GM23248 (cell line): ENCODE results near the gene ATP1A2. TPM values are rescaled to one million over a fixed set of nuclear protein-coding genes. Genes with fewer than 3 reads are reported as not detected.

Source experiments
- DNase-seq: peaks from one replicate; pipeline ENCODE4 v3.0.0-alpha.2; 2015
- H2AFZ ChIP-seq: fragments of 200-600 bp; sonication (generic); 2 replicates; pipeline ENCODE4 v1.6.1; 2016; ENCODE audit warnings: antibody characterized with exemption
- H3F3A ChIP-seq: fragments of 200-600 bp; sonication (generic); 2 replicates; pipeline ENCODE4 v1.6.1; 2016; ENCODE audit warnings: mild to moderate bottlenecking, antibody characterized with exemption, mixed run types; ENCODE audit not compliant: insufficient read depth
- H3K27ac ChIP-seq: fragments of 200-600 bp; sonication (generic); 2 replicates; pipeline ENCODE4 v1.5.1; 2016; ENCODE audit warnings: mild to moderate bottlenecking
- H3K27me3 ChIP-seq: fragments of 200-600 bp; sonication (generic); replicated peaks from 2 replicates; pipeline ENCODE4 v1.6.1; 2016; ENCODE audit warnings: mild to moderate bottlenecking; ENCODE audit not compliant: insufficient read depth
- H3K36me3 ChIP-seq: fragments of 200-600 bp; sonication (generic); 2 replicates; pipeline ENCODE4 v1.6.1; 2016; ENCODE audit warnings: low read depth, mild to moderate bottlenecking
- H3K4me1 ChIP-seq: fragments of 200-600 bp; sonication (generic); 2 replicates; pipeline ENCODE4 v1.6.1; 2016; ENCODE audit warnings: mild to moderate bottlenecking; ENCODE audit not compliant: insufficient read depth
- H3K4me2 ChIP-seq: fragments of 200-600 bp; sonication (generic); one replicate; pipeline ENCODE4 v1.6.1; 2016; ENCODE audit warnings: mild to moderate bottlenecking; ENCODE audit not compliant: unreplicated experiment
- H3K4me3 ChIP-seq: fragments of 200-600 bp; sonication (generic); 2 replicates; pipeline ENCODE4 v1.5.1; 2016; ENCODE audit warnings: mild to moderate bottlenecking
- H3K79me2 ChIP-seq: fragments of 200-600 bp; sonication (generic); 2 replicates; pipeline ENCODE4 v1.6.1; 2016; ENCODE audit warnings: mild to moderate bottlenecking; ENCODE audit not compliant: insufficient read depth
- H3K9ac ChIP-seq: fragments of 200-600 bp; sonication (generic); 2 replicates; pipeline ENCODE4 v1.6.1; 2016; ENCODE audit warnings: mild to moderate bottlenecking
- H3K9me2 ChIP-seq: fragments of 200-600 bp; sonication (generic); 2 replicates; pipeline ENCODE4 v1.6.1; 2016; ENCODE audit warnings: mixed run types, mild to moderate bottlenecking, moderate library complexity; ENCODE audit not compliant: insufficient read depth
- H3K9me3 ChIP-seq: fragments of 200-600 bp; sonication (generic); one replicate; pipeline ENCODE4 v1.6.1; 2017; ENCODE audit warnings: low read depth
- H4K20me1 ChIP-seq: fragments of 200-600 bp; sonication (generic); 2 replicates; pipeline ENCODE4 v1.6.0; 2016; ENCODE audit not compliant: insufficient read depth
- EZH2 ChIP-seq: fragments of 200-600 bp; sonication (generic); IDR thresholded peaks from 2 replicates; pipeline ENCODE4 v1.6.1; 2018; ENCODE audit warnings: antibody characterized with exemption, mild to moderate bottlenecking; ENCODE audit not compliant: insufficient read depth, poor library complexity, severe bottlenecking
- EZH2phosphoT487 ChIP-seq: fragments of 200-600 bp; sonication (generic); IDR thresholded peaks from 2 replicates; pipeline ENCODE4 v1.6.1; 2018; ENCODE audit warnings: antibody characterized with exemption, moderate library complexity, mild to moderate bottlenecking, low read depth; ENCODE audit not compliant: insufficient read depth
- WGBS, 2 experiments: methylation state at CpG; one replicate each; pipeline ENCODE4 v1.1.6; 2015 to 2017; ENCODE audit warnings: low lambda C conversion rate in 2 of 2, low coverage in 1 of 2; ENCODE audit errors: missing lambda C conversion rate in 2 of 2; 5-methylcytosine and 5-hydroxymethylcytosine counted together
- in situ Hi-C: fragments of 300-500 bp; cut with MboI; formaldehyde crosslinking; loops from 2 replicates; pipeline ENCODE4 v1.15.0; 2020
- polyA plus RNA-seq: library from polyadenylated mRNA; unstranded; fragments of >200 nt; fragmentation: Nextera tagmentation; extraction: Ambion mirVana; gene quantifications from 2 replicates; pipeline ENCODE4 v1.2.1, GENCODE V29; 2016
- total RNA-seq: library from RNA; depleted of rRNA; stranded (reverse); fragments of >200 nt; shearing (Covaris generic); gene quantifications from 2 replicates; pipeline ENCODE4 v1.2.3, GENCODE V29; 2014; rRNA removed

The ATP1A2 gene
- total and polyA plus RNA-seq, 2 experiments from 2014 or later, result 0.11 to 0.14 TPM

- H3K9ac ChIP-seq, result no peak overlapping the region
- no peaks in the 10 kb centered on the region for H3K36me3 ChIP-seq
- no peak overlapping the region for H3K4me2 ChIP-seq
- peaks cover 9% of the 10 kb centered on the region for H3K4me1 ChIP-seq
- H4K20me1 ChIP-seq, result no peaks in the 10 kb centered on the region
- no peaks in the 10 kb centered on the region for H3K9me3 ChIP-seq
- no peak overlapping the region for H3K27ac ChIP-seq
- no peaks in the 10 kb centered on the region for H3K9me2 ChIP-seq
- DNase-seq, result no peak
- no peaks in the 10 kb centered on the region for H3K27me3 ChIP-seq
- H3K4me3 ChIP-seq, result no peak overlapping the region
- TF ChIP-seq EZH2 (no peak), EZH2phosphoT487 (no peak)
- no peak overlapping the region for H2AFZ ChIP-seq
- H3K79me2 ChIP-seq, result no peaks in the 10 kb centered on the region
- in situ Hi-C loops, result no loop called here
- WGBS, 2 experiments, result 88 to 98% methylated on average over 3 of the region's 3 CpGs
- H3F3A ChIP-seq, result no peaks in the 10 kb centered on the region
Measured at GRCh38 chr1:160191756-160192155, 76.2 kb downstream of the ATP1A2 start.

GRCh38 chr1:160192234-160192633 lies 76.7 kb downstream of the ATP1A2 start:
- in situ Hi-C loops, result no loop called here
- Histone ChIP-seq H3K4me1 (peaks cover 9% of the 10 kb centered on the region), H3K79me2 (no peaks in the 10 kb centered on the region), H3K4me2 (no peak overlapping the region), H3K9ac (no peak overlapping the region), H3K9me3 (no peaks in the 10 kb centered on the region), H3F3A (no peaks in the 10 kb centered on the region), H3K9me2 (no peaks in the 10 kb centered on the region), H3K27me3 (no peaks in the 10 kb centered on the region), H3K36me3 (no peaks in the 10 kb centered on the region), H2AFZ (no peak overlapping the region), H3K27ac (no peak overlapping the region), H4K20me1 (no peaks in the 10 kb centered on the region), H3K4me3 (no peak overlapping the region)
- DNase-seq, result no peak
- no peak for TF ChIP-seq EZH2
- TF ChIP-seq EZH2phosphoT487, result no peak

Other genes with a start within 250 kb of the ATP1A2 start
- not detected in 2 replicates for gene CFAP45, start 215.6 kb upstream of the ATP1A2 start, total RNA-seq
- gene CFAP45, start 215.6 kb upstream of the ATP1A2 start, polyA plus RNA-seq, result 0.34 and 0.51 TPM in 2 replicates
- 360 and 400 TPM in 2 replicates for gene TAGLN2, start 190.3 kb upstream of the ATP1A2 start, total RNA-seq
- 692 and 713 TPM in 2 replicates for gene TAGLN2, start 190.3 kb upstream of the ATP1A2 start, polyA plus RNA-seq
- not detected in 2 replicates for gene IGSF9, start 170.1 kb upstream of the ATP1A2 start, total RNA-seq
- 0.13 TPM in 1 of 2 replicates, not detected in the other for gene IGSF9, start 170.1 kb upstream of the ATP1A2 start, polyA plus RNA-seq
- gene SLAMF9, start 161.5 kb upstream of the ATP1A2 start, total RNA-seq, result not detected in 2 replicates
- gene SLAMF9, start 161.5 kb upstream of the ATP1A2 start, polyA plus RNA-seq, result 0.48 and 0.51 TPM in 2 replicates
- gene PIGM, start 83.8 kb upstream of the ATP1A2 start, total RNA-seq, result 4.8 and 5.5 TPM in 2 replicates
- gene PIGM, start 83.8 kb upstream of the ATP1A2 start, polyA plus RNA-seq, result 5.4 and 5.7 TPM in 2 replicates
- gene KCNJ10, start 45.6 kb upstream of the ATP1A2 start, total RNA-seq, result not detected in 2 replicates
- gene KCNJ10, start 45.6 kb upstream of the ATP1A2 start, polyA plus RNA-seq, result not detected in 2 replicates
- 0.13 TPM in 1 of 2 replicates, not detected in the other for gene KCNJ9, start 34.2 kb upstream of the ATP1A2 start, total RNA-seq
- not detected in 2 replicates for gene KCNJ9, start 34.2 kb upstream of the ATP1A2 start, polyA plus RNA-seq
- gene IGSF8, start 17.1 kb upstream of the ATP1A2 start, total RNA-seq, result 43.3 and 52.2 TPM in 2 replicates
- 32.9 and 34.6 TPM in 2 replicates for gene IGSF8, start 17.1 kb upstream of the ATP1A2 start, polyA plus RNA-seq
- gene ATP1A4, start 35.8 kb downstream of the ATP1A2 start, total RNA-seq, result not detected in 2 replicates
- gene ATP1A4, start 35.8 kb downstream of the ATP1A2 start, polyA plus RNA-seq, result not detected in 2 replicates
- gene CASQ1, start 74.8 kb downstream of the ATP1A2 start, total RNA-seq, result 0.11 and 0.51 TPM in 2 replicates
- 0.10 TPM in 1 of 2 replicates, not detected in the other for gene CASQ1, start 74.8 kb downstream of the ATP1A2 start, polyA plus RNA-seq
- gene PEA15, start 89.6 kb downstream of the ATP1A2 start, total RNA-seq, result 368 and 415 TPM in 2 replicates
- 638 and 651 TPM in 2 replicates for gene PEA15, start 89.6 kb downstream of the ATP1A2 start, polyA plus RNA-seq
- gene DCAF8, start 146.8 kb downstream of the ATP1A2 start, total RNA-seq, result 58.9 and 79.7 TPM in 2 replicates
- gene DCAF8, start 146.8 kb downstream of the ATP1A2 start, polyA plus RNA-seq, result 78.9 and 80.4 TPM in 2 replicates
- gene PEX19, start 169.4 kb downstream of the ATP1A2 start, total RNA-seq, result 48.4 and 52.4 TPM in 2 replicates
- 38.9 and 43.9 TPM in 2 replicates for gene PEX19, start 169.4 kb downstream of the ATP1A2 start, polyA plus RNA-seq
- gene COPA, start 227.5 kb downstream of the ATP1A2 start, total RNA-seq, result 212 and 214 TPM in 2 replicates
- 194 and 200 TPM in 2 replicates for gene COPA, start 227.5 kb downstream of the ATP1A2 start, polyA plus RNA-seq
- 104 and 110 TPM in 2 replicates for gene NCSTN, start 227.6 kb downstream of the ATP1A2 start, total RNA-seq
- 138 and 147 TPM in 2 replicates for gene NCSTN, start 227.6 kb downstream of the ATP1A2 start, polyA plus RNA-seq